ENCODE results near the gene YTHDF1.

The YTHDF1 gene

DNA sequence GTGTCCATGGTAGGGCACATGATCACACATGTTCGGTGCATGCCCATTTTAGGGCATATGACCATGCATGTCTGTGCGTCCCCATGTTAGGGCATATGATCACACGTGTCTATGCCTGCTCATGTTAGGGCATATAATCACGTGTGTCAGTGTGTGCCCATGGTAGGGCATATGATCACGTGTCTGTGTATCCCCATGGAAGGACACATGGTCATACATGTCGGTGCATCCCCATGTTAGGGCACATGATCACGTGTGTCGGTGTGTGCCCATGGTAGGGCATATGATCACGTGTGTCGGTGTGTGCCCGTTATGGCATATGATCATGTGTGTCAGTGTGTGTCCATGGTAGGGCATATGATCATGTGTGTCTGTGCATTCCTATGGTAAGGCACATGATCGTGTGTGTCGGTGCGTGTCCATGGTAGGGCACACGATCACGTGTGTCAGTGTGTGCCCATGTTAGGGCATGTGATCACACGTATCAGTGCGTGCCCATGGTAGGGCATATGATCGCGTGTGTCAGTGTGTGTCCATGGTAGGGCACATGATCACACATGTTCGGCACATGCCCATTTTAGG lies 30.6 kb downstream of the YTHDF1 start:
- no peak for DNase-seq (ENCODE audit: low read depth)

DNA sequence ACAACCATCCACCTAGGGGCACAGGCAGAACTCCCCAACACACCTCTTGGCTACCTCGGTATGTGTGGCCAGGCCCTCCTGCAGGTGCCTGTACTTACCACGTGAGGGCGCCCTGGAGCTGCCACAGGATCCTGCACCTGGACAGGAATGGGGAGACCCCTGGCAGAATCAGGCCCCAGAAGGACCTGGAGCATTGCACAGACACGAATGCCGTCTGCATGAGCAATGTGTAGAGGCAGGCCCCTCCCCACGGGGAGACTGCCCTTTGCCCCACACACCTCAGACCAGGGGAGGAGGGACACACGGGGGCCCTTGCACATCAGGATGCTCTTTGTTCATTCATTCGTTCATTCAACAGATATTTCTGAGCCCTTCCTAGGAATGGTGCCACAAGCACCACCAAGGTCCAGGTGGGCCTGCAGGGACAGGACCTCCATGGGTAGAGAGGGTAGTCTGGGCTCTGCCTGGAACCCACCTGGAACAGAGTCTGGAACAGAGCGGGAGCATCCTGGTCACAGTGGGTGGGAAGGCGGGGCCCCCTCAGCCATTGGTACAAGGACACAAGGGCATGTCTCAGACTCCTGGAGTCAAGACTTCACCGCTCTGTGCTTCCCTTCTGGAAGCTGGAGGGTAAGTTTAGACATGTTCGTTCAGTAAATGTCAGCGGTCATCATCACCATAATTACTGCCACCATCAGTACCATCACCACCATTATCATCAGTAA lies 32.3 kb downstream of the YTHDF1 start:
- DNase-seq (ENCODE audit: low read depth): no peak

DNA sequence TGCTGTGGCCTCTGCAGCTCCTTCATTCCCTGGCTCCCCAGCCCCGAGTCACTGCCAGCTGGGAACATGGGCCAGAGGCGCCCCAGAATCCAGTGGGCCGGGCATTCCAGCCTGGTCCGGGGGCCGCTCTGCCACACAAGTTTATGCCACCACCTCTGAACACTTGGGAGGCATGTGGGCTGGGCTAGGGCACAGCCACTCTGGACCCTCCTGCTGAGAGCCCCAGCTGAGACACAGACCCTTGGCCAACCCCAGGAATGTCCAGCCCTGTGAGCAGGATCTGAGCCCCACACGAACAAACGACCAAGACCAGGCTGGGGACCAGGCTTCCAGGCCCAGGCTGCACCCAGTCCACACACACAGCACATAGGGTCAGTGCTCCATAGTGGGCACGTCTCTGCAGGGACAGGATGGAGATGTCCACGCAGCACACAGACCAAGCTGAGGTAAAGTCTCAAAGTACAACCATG lies 33.0 kb downstream of the YTHDF1 start:
- DNase-seq (ENCODE audit: low read depth): no peak

DNA sequence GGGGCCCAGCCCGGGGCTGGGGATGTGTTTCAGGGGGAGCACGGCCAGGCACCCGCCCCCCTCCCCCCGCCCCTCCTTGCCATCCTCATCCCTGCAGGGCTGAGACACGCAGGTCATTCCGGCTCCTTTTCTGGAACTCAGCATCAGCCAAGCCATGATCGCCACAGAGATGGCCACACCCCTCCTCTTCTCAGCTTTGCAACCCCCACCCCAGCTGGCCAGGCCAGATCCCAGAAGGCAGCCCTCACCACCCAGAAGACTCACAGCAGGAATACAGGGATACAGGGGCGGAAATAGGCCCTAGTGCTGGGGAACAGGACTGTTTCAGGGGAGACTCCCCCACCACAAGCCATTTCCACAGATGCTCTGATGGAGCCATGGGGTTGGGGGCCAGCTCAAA lies 33.5 kb downstream of the YTHDF1 start:
- no peak for DNase-seq (ENCODE audit: low read depth)

DNA sequence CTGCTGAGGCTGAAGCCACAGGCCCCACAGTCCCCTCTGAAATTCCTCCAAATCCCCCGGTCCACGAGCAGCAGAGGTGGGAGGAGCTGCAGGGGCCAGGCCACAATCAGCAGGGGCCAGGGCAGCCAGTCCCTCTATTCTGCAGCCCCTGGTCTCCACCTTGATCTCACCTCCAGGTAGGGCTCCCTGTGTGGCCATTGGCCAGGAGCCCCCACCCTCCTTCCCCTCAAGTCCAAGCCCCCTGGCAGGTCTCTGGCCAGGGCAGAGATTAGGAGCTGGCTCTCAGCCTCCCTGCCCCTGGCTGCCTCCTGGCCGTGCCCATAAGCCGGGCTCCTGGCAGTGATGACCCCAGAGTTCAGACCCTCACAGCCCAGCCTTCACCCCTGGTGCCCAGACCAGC lies 34.7 kb downstream of the YTHDF1 start:
- no peak for DNase-seq (ENCODE audit: low read depth)

DNA sequence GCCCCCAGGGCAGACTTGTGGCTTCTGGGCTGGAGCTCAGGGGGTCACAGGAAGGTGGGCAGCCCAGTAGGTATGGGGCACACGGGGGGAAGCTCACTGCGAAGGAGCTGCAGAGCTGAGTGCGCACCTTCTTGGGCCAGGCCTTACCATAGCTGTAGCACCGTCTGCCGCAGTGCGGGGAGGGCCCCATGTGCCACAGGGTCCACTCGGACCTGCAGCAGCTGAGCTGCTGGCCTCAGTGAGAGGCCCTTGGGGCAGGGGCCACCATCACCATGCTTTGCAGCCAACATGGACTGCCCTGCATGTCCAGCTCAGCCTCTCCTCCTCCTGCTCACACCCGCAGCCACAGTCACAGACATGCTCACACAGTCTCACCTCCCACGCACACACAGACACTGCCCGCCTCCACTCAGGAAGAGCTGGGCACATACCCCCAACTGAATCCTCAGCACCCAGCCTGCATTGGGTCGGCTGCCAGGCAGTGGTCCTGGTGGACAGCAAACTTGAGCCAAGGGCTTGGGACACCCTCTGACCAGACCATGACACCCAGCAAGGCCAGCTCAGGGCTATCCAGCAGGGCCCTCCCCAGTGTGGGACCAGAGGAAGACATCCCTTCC lies 35.3 kb downstream of the YTHDF1 start:
- DNase-seq (ENCODE audit: low read depth): no peak

DNA sequence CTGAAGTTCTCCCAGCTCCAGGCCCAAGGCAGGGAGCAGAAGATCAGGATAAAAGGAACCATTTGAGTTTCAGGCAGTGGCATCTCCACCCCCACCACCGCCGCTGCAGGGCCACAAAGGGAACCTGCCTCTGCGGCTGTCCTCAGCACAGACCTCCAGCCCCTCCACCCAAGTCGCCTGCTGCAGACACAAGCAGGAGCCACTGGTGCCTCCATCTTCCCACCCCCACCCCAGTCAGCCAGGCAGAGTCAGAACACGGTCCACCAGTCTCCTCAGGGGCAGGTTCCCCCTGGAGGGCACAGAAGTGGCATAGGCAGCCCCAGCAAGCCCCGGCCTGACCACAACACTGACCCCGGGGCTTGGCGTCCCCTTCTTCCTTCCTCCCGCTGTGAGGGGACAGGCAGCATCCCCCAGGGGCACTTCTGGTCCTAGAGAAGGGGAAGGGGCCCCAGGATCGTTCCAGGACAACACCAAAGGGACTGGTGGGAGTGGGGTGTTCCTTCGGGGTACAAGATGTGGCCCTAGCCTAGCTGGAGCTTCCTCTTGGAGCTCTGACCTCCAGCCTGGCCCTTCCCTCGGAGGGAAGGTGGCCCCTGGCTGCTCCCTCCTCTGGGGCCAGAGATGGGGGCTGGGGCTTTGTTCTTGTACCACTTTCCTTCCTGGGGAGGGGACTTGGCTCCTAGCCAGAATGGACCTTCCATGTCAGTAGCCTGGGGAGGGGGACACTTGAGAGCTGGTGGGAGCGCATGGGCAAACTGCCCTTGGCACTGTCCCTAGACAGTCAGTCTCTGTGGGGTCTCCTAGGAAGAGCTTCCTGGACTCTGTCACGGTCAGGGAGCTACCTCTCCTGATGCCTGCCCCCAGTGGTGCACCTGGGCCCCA lies 36.0 kb downstream of the YTHDF1 start:
- DNase-seq (ENCODE audit: low read depth): no peak

DNA sequence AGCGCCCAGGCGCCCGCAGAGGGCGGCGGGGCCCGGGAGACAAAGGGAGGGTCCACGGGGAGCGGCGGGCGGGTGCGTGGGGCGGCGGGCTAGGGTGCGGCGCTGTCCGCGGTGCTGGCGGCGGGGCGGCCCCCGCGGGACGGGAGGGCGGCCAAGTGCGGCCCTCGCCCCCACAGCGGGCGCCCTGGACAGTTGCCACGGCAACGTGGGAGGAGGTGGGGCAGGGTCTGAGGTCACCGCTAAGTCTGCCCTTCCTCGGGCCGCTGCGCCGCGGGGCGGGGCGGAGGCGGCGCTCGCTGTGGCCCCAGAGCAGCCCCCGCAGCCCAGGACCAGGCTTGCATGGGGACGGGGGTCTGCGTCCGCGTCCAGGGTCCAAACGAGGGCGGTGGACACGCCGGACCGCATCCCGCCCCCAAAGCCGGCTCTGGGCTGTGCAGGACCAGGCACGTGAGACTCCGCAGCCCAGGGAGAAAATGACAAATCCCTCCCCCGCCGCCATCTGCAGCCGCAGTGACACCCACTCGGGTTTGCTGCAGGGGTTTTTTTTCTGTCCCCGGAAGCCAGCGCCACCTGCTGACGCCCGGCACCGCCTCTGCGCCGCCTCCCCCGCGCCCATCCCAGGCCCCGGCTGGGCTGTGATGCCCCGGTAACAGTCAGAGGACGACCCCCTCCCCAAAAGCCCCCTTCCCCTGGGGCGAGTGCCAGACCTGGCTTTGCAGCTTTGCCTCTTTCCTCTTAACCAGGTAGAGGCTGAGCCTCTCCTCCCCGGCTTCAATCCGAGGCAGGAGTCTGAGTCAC lies 36.8 kb downstream of the YTHDF1 start:
- DNase-seq (ENCODE audit: low read depth): no peak

DNA sequence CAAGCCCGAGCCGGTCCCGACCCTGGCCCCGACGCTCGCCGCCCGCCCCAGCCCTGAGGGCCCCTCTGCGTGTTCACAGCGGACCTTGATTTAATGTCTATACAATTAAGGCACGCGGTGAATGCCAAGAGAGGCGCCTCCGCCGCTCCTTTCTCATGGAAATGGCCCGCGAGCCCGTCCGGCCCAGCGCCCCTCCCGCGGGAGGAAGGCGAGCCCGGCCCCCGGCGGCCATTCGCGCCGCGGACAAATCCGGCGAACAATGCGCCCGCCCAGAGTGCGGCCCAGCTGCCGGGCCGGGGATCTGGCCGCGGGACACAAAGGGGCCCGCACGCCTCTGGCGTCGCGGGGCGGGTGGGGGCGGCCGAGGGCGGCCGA lies 37.5 kb downstream of the YTHDF1 start:
- no peak for DNase-seq (ENCODE audit: low read depth)

DNA sequence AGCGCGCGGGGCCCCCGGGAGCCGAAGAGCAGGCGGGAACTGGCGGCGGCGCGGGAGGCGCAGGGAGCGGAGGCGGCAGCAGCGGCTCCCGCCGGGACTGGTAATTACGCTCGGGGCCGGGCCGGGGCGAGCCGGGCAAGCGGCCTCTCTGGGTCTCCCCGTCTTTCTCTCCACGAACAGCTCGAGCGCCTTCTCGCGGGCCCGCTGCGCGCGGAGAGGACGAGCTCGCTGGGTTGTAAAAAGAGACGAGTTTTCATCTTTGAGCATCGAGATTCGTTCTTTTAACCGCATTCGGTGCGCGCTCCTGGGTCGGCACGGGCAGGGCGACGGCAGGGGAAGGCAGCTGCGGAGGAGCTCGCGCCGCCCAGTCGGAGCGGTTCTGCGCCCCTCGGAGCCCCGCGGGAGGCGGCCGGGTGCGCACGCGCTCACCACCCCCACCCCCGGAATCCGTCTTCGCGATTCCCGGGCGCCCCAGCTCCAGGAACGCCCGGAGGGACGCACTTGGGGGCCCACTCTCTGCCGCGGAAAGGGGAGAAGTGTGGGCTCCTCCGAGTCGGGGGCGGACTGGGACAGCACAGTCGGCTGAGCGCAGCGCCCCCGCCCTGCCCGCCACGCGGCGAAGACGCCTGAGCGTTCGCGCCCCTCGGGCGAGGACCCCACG lies 38.0 kb downstream of the YTHDF1 start:
- no peak for DNase-seq (ENCODE audit: low read depth)

DNA sequence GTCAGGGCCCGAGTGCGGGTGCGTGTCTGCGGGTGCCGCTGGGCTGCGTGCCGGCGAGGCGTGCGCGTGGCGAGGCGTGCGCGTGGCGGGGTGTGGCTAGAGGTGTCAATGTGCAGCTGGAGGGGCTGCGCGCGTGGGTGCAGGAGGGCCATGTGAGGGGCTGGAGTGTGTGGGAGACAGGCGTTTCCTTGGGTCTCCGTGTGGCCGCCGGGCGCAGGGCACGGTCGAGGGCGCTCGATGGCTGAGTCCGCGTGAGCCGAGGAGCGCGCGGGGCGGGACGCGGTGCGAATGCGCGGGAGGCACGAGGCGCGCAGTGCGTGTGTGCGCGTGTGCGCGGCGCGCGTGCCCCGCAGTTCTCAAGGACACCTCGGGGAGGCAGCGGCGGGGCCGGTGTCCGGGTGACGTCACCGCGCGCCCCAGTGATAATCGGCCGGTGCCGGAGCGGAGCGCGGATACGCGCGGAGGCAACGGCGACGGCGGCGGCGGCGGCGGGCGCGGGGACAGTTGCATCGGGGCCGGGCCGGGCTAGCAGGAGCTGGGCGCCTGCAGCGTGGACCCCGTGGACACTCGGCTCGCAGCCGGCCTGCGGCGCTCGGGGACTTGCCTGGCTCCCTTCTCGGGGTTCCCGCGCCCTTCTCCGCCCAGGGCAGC lies 38.7 kb downstream of the YTHDF1 start:
- DNase-seq (ENCODE audit: low read depth): no peak

DNA sequence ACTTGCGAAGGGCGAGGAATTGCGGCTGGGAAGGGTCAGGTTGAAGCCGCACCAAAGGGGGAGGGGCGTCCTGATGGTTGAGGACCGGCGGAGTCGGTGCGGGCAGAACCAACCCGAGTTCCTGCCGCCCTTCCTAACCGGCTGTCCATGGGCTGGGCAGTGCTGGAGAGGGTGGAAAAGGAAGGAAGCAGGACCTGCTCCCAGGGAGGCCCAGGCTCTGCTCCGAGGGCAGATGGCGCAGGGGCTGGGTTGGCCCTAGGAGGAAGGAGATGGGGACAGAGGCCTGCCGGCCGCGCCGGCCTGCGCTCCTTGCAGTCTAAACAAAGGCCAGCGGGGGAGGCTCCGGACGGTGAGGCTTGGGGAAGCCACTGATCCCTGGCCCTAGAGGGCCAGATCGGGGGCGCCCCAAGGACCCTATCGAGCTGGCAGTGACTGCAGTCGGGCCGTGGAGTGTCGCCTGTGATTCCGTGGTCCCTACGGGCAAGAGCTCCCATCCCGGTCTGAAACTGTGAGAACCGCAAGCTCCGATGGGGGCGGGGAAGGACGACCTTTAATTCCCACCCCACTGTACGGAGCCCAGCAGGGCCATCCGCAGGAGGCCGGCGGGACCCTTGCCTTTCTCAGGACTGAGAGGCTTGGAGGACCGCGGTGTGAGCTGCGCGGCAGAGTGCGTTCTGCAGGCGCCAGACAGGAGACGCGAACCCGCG lies 39.4 kb downstream of the YTHDF1 start:
- DNase-seq (ENCODE audit: low read depth): no peak

DNA sequence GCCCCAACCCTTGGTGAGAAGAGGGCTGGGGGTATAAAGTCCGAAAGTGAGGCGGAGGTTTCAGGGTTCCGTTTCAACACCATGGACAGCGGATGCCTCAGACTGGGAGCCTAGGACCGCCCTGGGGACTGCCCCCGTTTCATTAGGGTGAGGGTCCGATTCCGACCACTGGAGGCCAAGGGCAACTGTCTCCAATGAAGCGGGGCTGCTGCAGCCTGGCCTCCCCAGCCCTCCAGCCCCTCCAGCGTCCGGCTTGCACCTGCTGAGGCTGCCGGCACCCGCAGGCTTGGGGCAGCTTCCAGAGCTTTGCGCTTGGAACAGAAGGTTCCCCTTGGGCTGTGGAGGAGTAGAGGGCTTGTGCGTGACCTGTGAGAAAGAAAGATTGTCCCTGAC lies 39.9 kb downstream of the YTHDF1 start:
- no peak for DNase-seq (ENCODE audit: low read depth)

DNA sequence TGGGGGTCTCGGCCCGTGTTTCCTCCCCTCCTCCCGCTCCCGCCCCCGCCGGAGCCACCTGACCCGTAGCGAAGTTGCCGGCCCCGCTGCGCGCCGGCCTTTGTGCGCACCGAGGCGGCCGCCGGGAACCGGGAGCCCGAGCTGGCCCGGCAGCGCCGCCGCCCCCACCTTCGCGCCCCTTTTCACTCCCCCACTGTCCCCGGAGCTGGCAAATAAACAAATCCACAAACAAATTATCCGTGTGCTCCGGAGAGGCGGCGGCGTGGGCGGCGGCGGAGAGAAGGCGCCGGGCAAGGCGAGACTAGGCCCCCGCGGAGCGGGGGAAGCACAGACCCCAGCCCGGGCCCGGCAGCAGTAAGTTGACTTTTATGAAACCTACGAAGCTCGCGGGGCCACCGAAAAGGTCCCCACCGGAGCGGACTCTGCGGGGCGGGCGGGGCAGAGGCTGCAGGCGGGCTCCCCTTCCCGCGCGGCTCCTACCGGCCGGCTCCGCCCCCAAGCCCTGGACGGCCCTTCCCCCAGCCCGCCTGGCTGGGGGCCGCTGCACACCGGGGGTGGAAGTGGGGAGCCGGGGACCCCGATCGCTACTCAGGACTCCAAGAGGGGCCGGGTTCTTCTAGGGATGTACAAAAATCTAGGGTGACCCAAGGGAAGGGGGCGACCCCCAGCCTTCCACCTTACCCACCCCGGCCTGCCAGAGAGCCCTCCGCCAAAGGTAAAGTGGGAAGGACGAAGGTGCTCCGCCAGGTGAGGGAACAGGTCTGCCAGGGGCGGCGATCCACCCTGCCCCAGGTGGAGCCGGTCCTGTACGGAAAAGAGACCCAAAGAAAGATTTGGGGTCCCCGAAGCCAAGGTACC lies 40.7 kb downstream of the YTHDF1 start:
- DNase-seq (ENCODE audit: low read depth): no peak

DNA sequence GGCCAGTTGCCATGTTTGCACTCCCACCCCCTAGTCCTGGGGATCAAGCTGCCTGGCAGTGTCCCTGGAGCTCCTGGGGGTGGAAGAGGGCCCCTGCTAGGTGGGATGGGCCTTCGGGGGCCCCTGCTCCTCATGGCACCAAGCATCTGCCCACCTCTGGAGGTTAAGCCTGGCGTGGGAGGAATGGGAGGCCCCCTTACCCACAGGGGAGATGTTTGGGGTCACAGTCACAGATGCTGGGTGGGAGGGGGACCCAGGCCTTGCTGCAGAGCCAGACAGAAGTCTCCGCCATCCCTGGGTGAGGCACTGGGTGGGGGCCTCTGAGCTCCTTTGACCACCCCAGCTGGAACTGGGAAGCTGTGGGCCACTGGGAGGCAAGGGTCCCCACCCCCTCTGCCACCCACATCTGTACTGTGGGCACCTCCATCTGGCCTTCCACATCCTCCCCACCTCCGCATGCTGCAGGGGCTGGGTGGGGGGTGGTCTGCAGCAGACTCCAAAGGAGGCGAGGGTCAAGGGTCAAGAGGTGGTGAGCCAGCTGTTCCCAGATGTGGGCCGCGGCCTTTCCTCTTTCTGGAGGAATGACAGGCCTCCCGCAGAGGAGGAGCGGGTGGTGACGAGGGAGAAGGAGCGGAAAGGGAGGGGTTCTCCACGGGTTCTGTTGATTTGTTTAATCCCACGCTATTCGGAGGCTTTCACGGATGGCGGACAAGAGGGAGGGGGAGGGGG lies 41.5 kb downstream of the YTHDF1 start:
- DNase-seq (ENCODE audit: low read depth): no peak

DNA sequence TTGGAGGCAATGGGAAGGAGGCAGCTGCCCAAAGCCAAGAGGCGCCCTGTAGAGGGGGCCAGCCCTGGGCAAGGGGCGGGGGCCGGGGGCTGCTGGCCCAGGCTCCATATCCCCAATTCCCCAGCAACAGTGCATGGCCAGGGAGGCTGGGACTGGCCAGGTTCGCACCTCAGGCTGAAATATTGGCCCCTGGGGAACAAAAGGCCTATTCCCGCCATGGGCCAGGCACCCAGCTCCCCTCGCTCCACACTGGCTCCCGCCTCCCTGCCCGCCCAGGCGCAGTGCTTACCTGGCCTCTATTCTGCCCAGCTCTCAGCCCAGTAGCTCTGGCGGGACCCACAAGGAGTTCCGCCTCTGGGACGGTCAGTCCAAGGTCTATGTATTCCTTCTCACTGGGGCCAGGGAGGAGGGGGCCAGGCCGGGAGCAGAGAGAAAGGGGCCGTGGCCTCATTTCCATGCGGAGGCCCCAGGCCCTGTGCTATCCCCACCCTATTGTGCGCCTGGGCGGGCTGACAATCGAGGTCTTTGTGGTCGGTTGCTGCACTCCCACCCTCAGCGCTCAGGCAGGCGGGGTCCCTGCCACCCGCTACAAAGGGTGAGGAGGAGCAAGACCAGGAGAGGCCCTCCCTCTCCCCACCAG lies 42.3 kb downstream of the YTHDF1 start:
- no peak for DNase-seq (ENCODE audit: low read depth)

DNA sequence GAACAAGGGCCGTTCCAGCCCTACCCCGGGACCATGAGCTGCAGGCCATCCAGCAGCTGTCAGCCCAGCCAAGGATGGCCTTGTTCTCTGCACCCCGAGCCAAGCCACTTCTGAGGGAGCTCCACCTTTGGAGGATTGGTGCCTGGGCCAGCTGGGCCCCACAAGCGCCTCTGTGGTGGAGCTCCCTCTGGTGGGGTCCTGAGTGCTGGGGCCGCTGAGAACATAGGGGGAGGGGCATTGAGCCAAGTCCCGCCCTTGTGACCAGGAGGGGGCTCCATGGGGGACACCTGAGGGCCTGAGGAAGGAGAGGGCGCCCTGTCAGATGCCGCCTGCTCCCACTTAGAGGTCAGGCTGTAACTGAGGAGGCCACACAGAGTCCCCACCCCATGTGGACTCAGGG lies 43.2 kb downstream of the YTHDF1 start:
- no peak for DNase-seq (ENCODE audit: low read depth)

DNA sequence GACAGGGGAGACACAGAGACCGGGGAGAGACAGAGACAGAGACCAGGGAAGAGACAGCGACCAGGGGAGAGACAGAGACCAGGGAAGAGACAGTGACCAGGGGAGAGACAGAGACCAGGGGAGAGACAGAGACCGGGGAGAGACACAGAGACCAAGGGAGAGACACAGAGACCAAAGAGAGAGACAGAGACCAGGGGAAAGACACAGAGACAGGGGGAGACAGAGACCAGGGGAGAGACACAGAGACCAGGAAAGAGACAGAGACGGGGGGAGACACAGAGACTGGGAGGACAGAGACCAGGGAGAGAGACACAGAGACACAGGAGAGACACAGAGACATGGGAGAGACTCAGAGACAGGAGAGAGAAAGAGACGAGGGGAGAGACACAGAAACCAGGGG lies 43.9 kb downstream of the YTHDF1 start:
- DNase-seq (ENCODE audit: low read depth): no peak

Data from GM04503 (cell line).